Pons (tissue), 1 donor: ENCODE data around the gene LRRC26.

Source experiments
- DNase-seq: peaks from one replicate; pipeline ENCODE4 v3.0.0-alpha.2; 2016; ENCODE audit warnings: low spot score

LRRC26 gene

DNA sequence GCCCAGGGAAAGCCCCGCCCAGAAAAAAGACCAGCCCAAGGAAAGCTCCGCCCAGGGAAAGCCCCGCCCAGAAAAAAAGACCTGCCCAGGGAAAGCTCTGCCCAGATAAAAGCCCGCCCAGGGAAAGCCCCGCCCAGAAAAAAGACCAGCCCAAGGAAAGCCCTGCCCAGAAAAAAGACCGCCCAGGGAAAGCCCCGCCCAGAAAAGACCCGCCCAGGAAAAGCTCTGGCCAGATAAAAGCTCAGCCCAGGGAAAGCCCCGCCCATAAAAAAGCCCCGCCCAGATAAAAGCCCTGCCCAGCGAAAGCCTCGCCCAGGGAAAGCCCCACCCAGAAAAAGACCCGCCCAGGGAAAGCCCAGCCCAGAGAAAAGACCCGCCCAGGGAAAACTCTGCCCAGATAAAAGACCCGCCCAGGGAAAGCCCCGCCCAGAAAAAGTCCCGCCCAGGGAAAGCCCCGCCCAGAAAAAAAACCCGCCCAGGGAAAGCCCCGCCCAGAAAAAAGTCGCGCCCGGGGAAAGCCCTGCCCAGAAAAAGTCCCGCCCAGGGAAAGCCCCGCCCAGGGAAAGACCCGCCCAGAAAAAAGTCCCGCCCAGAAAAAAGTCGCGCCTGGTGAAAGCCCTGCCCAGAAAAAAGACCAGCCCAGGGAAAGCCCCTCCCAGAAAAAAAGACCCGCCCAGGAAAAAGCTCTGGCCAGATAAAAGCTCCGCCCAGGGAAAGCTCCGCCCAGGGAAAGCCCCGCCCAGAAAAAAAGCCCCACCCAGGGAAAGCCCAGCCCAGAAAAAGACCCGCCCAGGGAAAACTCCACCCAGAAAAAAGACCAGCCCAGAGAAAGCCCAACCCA is 19.0 kb downstream of the LRRC26 start:
- no peak for DNase-seq

DNA sequence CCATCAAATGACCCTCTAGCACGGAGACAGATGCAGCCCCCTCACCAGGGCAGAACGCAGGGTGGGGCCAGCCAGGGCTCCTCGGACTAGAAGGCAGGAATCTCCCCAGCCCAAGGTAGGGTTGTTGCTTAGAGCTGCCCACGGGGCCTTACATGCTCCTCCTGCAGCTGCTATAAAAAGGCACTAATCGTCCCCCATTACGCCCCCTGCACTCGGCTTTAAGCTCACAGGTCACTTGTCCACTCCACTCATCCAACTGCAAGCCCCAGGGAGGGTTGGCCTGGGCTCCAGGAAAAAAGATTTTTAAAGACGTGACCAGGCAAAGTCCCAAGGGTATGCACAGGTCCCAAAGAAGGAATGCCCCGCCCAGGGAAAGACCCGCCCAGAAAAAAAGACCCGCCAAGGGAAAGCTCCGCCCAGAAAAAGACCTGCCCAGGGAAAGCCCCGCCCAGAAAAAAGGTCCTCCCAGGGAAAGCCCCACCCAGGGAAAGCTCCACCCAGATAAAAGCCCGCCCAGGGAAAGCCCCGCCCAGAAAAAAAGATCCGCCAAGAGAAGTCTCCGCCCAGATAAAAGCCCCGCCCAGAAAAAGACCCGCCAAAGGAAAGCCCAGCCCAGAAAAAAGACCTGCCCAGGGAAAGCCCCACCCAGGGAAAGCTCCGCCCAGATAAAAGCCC is 19.8 kb downstream of the LRRC26 start:
- no peak for DNase-seq

DNA sequence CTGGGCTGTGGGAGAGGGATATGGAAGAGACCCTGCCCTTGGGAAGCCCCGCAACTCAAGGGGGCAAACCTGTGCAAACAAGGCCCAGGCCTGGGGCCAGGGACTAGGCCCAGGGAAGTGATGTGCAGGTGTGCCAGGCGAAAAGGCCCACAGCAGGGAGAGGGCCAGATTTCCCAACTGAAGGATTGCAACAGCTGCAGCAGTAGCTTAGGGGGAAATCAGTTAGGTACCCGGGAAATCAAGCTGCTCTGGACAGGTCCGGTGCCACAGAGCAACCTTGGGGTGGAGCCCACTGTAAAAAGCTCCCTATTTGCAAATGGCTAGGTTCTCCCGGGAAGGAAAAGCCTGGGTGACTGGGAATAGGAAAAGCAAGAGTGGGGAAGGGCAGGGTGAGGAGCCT is 20.5 kb downstream of the LRRC26 start:
- no peak for DNase-seq

DNA sequence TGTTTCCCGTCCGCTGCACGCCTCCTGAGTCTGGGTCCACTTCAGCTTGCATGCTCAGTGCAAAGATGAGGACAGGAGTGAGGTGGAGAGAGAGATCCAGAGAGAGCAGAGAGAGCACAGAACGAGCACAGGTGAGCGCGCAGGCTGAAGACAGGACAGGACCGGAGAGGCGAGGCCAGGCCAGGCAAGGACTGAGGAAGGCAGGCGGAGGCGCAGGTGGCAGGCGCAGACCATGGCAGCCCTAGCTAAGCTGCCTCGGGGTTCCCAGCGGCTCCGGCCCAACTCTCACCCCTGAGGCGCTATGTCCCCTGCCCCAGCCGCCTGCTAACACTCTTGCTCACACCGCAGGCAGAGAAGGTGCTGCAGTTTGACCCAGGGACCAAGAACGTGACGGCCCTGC is 21.2 kb downstream of the LRRC26 start:
- no peak for DNase-seq

DNA sequence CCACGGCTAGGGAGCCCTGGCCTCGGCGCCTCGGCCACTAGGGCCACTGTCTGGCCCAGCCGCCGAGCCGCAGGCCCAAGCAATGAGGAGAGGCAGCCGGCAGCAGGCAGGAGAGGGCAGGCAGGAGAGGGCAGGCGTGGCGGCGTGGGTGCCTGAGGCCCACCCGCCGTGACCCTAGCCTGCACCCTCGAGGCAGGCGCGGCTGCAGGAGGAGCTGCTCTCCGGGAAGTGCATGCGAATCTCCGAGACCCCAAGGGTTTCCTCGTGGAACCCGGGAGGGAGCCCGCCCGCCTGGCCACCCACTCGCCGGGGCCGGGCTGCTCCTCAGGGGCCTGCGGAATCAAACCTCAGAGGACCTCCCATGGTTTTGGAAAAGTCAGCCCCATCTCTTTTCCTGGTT is 21.6 kb downstream of the LRRC26 start:
- no peak for DNase-seq

DNA sequence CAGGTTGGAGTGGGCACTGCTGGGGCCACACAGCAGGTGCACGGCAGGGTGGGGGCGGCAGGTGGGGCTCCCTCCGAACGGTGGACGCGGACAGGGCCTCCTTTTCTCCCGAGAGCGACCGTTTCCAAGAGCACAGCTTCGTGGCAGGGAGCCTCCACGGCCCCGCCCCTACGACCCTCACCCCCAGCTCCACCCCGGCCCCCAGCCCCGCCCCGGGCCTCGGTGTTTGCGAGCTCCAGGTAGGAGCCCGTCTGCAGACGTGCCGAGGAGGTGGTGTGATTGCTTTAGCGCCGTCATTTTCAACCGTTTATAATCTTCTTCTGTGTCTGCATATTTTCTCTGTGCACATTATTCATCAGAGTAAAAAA is 22.1 kb downstream of the LRRC26 start:
- no peak for DNase-seq

DNA sequence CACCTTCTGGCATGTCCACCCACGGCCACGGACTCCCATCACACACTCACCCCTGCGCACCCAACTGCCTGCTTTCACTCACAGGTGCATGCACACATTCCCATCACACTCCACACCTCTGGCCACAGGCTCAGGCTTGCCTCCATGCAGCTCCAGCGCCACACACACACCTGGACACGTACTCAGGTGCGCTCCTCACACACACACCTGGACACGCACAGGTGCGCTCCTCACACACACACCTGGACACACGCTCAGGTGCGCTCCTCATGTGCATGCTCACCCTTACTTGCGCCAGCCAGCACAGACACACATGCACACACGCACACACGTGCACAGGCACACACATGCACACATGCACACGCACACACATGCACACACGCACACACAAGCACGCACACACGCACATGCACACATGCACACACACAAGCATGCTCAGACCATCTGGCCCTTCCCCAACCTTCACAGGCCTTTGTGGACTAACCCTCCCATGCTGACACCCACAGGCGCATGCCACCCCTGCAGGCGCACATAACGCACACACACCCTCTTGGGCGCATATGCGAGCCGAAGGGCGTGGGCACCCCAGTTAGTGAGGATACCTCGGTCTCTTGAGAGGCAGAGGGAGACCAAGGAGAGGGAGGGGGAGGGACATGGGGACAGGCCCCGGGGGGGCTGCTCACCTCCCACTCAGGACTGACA is 22.6 kb downstream of the LRRC26 start:
- DNase-seq = no peak

DNA sequence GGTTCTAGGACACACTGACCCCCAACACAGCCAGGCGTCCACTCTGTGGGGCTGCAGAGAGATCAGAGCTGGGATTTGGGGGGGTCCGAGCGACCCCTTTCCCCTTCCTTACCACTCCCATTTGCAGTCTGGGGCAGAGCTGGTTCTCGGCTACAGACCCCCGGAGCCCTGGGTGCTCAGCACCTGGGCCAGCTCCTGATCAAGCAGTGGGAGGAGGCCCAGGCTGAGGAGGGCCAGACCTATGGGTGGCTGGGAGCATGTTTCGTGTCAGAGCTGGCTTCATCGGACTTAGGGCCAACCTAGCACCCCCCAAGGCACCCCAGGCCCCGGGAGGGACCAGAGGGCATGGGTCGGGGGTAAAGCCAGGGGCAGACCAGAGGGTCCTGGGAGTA is 23.3 kb downstream of the LRRC26 start:
- no peak for DNase-seq

DNA sequence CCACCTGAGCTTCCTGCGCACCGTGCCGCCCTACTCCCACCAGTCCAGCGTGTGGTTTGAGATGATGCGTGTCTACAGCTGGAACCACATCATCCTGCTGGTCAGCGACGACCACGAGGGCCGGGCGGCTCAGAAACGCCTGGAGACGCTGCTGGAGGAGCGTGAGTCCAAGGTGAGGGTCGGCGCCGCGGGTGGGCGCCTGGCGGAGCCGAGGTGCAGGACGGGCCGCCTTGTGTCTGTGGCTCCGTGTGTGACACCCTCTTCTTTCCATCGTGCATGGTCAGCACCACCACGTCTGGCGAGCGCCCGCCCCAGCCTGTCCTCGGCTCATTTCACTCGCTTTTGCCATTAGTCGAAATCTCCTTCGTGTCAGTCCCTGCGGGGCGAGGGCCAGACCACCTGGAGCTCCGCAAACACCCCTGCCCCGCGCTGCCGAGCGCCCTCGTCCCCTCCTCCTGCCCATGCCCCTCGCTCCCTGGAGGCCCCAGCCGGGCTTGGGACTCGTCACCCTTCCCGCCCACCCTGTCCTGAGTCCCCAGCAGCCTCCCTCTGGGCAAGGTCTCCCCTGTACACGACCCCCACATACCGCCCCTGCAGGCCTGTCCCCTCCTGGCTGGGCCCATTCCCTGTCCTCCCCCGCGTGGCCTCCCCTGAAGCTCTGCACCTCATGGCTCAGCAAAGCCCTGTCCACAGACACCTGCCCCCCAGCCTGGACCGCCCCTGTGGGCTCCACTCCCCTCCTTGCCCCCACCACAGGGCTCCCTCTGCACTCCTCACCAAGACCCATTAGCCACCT is 23.9 kb downstream of the LRRC26 start:
- DNase-seq = no peak

DNA sequence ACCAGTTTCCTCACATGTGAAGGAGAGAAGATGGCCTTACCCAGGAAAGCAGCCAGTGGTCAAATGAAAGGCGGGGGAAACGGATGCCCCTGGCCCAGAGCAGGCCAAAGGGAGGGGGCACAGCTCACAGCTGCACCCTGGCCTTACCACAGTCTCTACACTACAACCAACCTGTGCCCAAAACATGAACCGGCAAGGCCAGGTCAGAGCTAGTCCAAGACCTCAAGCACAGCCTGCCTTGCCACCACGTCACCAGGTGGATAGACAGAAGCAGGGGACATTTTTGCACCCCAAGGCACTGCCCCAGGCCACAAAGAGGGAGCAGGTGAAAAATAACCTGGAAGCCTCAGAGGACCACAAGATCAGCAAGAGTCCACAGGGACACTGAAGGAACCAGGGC is 26.4 kb downstream of the LRRC26 start:
- DNase-seq = no peak

DNA sequence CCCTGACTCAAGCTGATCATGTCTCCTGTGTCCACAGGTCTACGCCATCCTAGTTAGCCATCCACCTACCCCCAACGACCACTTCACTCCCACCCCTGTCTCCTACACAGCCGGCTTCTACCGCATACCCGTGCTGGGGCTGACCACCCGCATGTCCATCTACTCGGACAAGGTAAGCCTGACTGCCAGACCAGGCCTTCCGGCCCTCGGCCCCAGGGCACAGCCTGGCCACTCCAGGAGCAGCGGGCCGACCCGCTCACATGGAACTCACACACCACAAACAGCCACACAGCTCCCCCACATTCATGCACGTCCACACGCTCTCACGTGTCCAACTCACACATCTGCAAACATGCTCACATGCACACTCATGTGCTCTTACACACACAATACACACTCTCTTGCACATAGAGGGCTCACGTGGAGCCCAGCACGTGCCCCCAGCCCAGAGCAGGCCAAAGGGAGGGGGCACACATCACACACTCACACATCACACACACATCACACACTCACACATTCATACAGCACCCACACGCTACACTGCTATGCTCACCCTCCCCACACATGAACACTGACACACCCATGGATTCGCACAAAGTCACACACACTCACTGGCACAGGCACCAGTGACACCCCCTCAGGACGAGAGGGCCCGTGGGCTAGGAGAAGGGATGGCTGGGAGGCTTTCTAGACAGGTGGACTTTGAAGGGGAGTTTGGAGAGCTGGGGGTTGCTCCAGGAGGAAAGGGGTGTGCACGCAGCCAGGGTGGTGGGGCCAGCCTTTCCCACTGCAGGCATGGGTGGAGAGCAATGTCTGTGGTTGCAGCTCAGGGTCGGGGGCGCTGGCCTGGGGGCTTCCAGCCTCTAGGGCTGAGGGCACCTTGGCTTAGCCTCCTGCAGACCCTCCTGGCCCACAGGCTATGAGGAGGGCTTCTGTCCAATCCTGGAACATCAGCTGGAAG is 27.6 kb downstream of the LRRC26 start:
- no peak for DNase-seq

DNA sequence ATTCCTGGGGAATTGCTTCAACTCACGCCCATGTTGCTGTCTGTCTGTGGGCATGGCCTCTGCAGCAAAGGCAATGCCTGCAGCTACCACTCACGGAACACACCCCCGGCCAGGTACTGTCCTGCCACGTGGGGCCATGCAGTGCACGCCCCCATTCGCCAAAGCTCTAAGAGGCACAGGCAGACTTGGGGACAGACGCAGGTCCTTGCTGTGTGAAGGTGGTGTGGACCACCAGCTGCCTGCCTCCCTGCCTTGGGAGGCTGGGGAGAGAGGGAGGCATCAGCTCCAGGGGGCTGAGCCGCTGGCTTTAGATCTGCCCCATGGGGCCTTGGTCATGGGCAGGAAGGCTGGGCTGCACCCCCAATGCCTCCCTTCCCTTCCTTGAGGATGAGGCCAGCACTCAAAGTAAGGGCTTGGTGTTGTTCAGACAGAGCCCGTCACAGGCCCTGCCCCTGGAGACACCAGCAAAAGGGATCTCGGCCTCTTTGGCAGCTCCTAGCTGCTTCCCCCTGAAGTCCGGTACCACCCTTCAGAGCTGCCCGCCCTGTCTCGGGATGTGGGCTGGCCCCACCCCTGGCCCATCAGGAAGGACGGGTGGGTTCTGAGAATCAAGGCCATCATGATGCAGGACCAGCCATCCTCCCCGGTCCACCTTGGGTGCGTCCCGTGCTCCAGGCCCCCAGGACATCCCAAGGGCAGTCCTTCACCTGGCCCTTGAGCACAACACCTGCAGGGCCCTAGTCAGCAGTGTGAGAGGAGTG is 28.6 kb downstream of the LRRC26 start:
- DNase-seq = no peak

DNA sequence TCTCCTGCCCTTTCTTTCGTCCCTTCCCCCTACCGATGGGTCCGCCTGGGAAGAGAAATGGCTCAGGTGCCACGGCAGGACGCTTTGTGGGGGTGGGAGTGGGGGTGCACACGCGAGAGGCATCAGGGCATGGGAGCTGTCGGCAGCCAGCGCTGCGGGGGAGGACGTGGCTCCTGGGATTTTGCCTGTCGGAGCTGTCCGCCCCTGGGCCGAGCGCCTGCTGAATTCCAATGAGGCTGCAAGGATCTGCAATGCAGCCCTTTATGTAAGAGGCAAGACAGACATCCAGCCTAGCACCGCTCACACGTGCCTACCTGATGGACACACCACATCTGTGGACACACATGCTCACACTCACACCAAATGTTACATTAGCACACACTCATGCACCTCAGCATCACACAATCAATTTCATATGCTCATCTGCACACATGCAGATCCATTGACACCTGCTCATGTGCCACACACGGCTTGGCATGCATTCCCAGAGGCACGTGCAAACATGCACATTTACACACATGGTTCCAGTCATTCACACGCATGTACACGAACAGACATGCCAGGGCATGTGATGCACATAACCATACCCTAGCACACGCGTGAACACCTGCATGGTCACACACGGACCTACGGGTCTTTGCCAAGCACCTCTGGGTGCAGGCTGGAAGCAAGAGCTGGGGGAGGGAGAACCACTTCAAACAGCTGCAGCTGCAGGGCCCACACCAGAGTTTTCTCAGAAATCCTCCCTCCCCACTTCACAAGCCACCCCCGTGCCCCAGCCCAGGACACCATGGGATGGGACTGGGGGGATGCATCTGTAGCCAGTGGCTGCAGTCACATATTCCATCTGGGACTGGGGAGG is 29.5 kb downstream of the LRRC26 start:
- DNase-seq = no peak

DNA sequence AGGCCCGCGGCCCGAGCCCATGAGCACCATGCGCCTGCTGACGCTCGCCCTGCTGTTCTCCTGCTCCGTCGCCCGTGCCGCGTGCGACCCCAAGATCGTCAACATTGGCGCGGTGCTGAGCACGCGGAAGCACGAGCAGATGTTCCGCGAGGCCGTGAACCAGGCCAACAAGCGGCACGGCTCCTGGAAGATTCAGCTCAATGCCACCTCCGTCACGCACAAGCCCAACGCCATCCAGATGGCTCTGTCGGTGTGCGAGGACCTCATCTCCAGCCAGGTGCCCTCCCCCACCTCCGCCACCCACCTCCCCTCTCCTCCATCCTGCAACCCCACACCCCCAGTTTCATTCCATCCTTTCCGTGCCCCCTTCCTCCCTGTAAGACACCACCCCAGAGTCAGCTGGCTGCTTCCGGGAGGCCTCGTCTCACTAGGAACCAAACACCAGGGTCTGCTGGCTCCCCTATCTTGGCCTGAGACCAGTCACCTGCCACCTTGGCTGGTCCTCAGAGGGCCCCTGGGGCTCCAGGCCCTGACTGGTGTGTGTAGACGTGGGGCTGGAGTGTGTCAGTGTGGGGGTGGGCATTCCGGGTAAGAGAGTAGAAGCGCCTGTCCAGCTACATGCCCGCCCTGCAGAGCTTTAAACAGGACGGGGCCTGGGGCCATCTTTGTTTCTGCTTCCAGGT is 30.2 kb downstream of the LRRC26 start:
- no peak for DNase-seq

DNA sequence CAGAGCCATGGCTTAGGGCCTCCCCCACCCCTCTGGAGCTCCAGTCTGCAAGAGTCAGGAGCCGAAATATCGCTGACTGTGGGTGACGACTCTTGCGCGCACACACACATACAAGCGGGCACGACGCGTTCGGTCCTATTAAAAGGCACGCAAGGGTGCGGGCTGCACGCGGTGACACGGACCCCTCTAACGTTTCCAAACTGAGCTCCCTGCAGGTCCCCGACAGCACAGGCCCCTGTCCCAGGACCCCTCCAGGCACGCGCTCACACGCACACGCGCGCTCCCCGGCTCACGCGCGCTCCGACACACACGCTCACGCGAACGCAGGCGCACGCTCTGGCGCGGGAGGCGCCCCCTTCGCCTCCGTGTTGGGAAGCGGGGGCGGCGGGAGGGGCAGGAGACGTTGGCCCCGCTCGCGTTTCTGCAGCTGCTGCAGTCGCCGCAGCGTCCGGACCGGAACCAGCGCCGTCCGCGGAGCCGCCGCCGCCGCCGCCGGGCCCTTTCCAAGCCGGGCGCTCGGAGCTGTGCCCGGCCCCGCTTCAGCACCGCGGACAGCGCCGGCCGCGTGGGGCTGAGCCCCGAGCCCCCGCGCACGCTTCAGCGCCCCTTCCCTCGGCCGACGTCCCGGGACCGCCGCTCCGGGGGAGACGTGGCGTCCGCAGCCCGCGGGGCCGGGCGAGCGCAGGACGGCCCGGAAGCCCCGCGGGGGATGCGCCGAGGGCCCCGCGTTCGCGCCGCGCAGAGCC is 31.0 kb downstream of the LRRC26 start, which contains the start of gene GRIN1:
GRIN1 (plus strand) TSS at position 433 of the 746 bp plus-strand sequence. CDS start 333 bp downstream, outside the sequence.
- DNase-seq = no peak

DNA sequence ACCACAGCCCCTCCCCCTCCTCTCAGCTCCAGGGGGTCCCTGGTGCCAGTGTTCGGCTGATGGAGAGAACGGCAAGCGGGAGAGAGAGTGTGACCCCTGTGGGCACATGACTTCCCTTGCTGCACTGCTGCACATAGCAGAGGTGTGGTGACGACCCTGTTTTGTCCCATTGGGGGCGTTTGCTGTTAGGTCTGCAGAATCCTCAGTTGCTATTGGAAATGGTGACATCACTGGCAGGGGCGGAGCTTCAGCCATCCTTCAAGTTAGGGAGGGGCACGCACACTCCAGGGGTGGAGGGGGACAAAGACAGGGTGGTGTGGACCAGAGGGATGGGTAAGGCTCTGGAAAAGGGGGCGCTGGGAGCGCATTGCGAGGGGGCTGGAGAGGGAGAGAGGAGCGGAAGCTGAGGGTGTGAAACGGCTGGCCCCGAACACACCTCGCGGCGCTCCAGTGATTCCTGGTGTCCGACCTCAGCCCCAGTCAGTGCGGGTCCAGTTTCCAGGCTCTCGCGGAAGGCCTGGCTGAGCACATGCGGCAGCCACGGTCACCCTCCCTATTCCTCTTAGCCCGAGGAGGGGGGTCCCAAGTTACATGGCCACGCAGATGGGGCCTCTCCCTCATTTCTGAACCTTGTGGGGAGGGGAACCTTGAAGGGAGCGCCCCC is 31.7 kb downstream of the LRRC26 start:
- no peak for DNase-seq

DNA sequence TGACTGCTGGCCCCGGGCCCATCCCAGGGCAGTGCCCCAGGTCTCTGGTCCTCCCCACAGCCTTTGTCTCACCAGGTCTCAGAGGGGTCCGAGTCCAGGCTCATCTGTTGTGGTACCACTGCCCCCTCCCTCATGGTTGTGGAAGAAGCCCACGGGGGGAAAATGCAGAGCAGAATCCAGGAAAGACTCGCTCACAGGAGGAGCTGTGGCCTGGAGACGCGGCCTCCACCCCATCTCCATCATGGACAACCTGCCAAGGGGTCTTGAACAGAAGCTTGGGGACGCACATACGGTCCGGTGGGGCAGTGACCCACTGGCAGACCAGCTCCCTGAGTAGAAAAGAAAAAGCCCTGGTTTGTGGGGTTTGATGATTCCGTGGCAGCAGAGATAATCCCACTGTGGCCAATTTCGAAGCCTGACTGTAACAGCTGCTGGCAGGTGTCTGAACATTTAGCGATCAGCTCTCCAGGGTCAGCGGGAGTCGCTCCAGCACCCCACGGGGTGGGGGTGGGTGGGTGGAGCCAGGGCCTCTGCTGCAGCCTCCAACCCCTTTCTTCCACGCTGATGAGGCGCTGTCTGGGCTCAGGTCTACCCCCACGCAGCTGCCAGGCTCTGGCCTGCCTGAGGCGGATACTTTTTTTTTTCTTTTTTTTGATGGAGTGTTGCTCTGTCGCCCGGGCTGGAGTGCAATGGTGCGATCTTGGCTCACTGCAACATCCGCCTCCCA is 32.8 kb downstream of the LRRC26 start:
- DNase-seq = no peak
